GM11168 (cell line): ENCODE measurements around the gene WDR77.

Experiments used
- in situ Hi-C: fragments of 300-500 bp; cut with MboI; formaldehyde crosslinking; loops from one replicate; pipeline ENCODE4 v1.12.0; 2022; ENCODE audit warnings: low sequenced_read_pairs; ENCODE audit not compliant: unreplicated experiment

Gene WDR77

DNA sequence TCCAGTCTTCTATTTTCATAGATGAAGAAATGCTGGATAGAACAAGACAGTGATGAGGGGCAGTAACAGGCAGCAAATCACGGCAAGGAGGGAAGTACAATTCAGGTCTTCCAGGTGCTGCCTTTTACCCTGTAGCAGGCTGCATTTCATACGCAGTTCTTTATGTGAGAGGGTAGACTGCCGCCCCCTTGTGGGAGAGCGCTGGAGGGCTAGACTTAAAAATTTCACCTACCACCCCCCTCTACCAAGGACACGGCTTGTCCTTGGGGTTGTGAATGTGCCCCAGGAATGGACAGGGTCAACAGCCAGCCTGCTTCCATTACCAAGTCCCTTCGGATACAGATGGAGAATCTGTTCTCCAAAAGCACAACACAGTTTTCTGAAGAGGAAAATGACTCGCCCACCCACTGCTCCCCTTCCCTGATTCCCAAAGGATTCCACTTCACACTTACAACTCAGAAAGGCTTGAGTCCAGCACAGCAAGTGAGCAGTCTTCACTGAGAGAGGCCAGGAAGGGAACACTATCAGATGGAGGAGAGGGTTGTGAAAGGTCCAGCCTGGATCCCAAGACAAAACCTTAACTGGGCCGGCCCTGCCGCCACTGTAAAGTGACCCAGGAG lies 7.4 kb downstream of the WDR77 start:
- in situ Hi-C loops, result no loop called here

GRCh38 chr1:111439461-111440351 lies 9.3 kb downstream of the WDR77 start:
- in situ Hi-C loops, result no loop called here

DNA sequence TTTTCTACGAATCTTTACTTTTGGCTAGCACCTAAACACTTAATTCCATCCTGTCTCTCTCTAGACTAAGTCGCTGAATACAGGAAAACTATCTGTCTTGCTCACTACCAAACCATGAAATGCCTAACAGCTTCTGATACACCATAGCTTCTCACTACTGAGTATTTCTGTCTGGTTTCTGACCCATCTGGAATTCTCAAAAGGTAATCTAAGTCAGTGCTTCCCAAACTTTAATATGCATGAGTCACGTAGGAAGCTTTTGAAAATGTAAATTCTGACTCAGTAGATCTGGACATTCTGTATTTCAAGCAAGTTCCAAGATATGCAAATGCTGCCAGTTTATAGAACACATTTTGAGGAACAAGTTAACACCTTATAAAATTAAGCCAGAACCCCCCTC lies 12.3 kb downstream of the WDR77 start:
- in situ Hi-C loops, result no loop called here

DNA sequence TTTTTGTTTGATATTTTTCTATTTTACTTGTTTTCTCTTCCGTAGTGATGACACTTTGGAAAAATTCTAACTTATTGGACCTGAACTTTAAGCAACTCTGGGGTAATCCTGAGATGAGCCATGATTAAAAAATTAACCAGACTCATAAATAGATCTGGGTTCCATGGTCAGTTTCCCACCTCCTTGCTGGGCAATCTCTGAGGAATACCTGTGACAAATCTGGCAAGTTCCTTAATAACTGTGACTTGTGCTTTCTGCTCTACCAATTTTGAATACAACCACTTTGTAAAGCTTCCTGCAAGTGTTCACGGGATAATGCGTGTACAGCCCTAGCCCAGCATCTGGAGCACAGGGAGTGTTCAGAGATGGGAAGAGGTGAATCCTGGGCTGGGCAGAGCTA lies 24.8 kb downstream of the WDR77 start:
- in situ Hi-C loops, result no loop called here

DNA sequence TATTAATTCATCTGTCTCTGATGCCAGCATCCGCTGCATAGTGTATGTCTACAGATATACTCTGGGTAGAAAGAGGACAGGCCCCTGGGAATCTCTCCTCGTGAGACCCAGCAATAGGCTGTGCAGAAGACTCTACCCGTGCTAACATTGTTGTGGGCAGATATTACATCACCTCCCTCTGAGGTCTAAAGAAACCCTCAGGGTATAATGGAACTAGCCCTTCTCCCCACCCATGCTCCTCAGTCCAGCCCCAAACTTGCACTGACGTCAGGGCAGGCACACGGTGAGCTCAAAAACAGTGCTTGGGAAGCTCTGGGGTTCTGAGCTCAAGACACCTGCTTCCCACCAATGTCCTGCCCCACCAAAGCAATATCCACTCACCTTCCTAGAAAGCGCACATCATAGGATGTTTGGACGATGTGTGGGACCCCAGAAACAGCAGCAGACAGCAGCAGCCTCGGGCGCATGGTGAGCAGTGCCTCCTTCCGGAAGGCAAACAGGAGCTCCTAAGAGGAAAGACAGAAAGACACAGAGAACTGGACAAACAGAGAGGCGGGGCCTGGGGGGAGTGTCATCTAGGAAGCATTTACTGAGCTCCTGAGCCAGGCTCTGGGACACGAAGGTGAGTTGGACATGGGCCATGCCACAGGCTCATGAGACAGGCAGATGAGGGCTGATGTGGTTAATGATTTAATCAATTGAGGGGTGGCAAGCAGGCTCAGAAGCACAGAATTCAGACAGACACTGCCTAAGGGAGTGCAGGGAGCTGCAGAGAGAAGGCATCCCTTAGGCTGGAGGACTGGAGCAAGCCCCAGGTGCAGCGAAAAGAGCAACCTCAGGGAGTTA lies 26.3 kb downstream of the WDR77 start:
- in situ Hi-C loops, result no loop called here

- in situ Hi-C loops, result no loop called here
Measured at GRCh38 chr1:111420377-111420776, 28.7 kb downstream of the WDR77 start.

GRCh38 chr1:111419037-111419436 lies 30.0 kb downstream of the WDR77 start:
- in situ Hi-C loops, result no loop called here

DNA sequence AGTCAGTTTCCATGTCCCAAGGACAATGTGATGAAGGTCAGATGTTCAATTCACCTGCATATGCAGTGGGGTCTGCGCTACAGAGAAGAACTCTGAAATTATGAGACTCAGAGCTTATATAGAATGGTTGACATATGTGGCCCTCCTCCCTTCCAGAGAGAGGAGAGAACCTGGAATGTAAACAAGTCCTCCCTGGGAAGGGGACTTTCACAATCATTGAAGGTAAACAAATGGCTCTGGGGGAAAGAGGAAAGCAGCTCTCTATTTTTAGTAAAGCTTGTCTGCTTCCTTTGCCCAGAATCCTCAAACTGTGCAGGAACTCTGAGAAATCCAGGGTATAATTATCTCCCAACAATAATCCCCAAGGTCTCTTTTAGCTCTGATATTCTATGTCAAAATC lies 31.3 kb downstream of the WDR77 start:
- in situ Hi-C loops, result no loop called here

- in situ Hi-C loops, result no loop called here
Measured at GRCh38 chr1:111415461-111415860, 33.6 kb downstream of the WDR77 start.

- in situ Hi-C loops, result no loop called here
Measured at GRCh38 chr1:111414756-111415155, 34.3 kb downstream of the WDR77 start.

GRCh38 chr1:111412839-111413238 lies 36.2 kb downstream of the WDR77 start:
- in situ Hi-C loops, result no loop called here

- in situ Hi-C loops, result no loop called here
Measured at GRCh38 chr1:111407301-111407700, 41.8 kb downstream of the WDR77 start.

DNA sequence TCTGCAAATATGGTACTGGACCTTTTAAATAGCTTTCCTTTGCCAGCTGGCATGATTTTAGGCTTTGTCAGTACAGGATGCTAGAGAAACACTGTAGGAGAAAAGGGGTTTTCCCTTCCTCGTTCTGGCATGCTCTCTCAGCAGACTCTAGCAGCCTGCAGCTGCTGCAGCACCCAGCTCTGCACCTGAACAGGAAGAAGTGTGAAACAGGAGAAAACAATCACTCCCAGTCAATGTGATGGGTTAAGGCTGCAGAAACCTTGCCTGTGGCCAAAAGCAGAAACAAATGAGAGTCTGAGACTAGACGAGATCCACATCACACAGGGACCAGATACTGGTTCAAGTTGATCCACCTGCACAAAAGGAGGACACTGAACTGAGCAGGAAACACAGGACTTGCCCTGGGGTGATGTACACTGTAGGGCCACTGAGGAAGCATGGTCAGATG lies 42.7 kb downstream of the WDR77 start:
- in situ Hi-C loops, result no loop called here

- in situ Hi-C loops, result no loop called here
Measured at GRCh38 chr1:111404588-111404987, 44.5 kb downstream of the WDR77 start.

- in situ Hi-C loops, result no loop called here
Measured at GRCh38 chr1:111402083-111402482, 47.0 kb downstream of the WDR77 start.

DNA sequence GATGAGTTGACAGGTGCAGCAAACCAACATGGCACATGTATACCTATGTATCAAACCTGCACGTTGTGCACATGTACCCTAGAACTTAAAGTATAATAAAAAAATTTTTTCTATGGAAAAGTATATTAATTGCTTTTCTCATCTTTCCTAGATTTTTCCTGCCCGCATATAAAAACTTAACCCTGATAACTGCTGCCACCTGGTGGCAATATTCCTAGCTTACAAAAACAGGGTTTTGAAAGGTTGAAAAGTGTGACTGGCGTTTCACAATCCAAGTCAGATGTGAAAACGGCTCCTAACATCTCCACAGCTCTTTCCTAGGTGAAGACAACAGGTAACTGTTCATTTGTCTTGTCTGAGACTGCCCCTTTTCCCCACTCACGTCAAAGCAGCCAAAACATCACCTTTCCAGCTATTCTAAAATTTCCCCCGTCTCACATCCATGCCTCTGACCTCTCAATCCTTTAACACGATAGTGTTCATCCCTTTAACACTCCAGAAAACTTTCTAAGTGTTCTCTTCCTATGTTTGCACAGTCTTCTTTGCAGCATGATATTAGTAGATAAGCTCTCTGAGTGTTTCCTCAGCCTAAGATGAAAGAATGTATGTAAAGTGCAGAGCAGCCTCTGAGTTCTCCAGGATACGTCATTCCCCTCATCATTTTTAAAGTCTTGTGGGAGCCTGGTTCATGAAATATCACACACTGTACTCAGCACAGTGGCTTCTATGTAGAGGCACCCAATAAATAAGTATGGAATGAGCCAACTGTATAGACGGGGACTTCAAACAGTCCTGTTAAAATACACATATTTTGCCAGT lies 49.1 kb downstream of the WDR77 start:
- in situ Hi-C loops, result loop anchor here (5.0 kb wide), 1 partner anchor 178 kb away; no protein-coding TSS in a partner anchor

- in situ Hi-C loops, result no loop called here
Measured at GRCh38 chr1:111392460-111392945, 56.6 kb downstream of the WDR77 start.

DNA sequence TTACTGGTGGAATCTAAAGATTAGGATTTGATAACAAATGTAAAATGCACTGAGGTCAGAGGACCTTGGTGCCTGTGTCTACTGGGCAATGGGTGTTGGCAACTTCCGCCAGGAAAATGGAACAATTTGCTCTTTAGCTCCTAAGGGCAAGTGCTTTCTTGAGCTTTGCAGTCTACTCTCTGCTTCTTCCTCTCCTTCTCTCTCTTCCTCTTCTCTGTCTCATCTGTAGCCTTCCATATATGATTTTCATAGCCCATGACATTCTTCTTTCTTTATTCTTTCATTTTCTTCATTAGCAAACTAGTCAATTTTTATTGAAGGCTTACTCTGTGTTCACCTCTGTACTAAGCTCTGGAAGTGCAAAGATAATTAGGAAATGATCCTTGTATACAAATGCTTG lies 57.0 kb downstream of the WDR77 start:
- in situ Hi-C loops, result no loop called here
